GM10266 (cell line): ENCODE results near the gene DPEP1.
"Not testable (repeated sequence)": the region's sequence is repeated elsewhere in the genome, so short reads cannot be mapped to it uniquely, and the experiment has no call there.

Source experiments
- DNase-seq: peaks from one replicate; pipeline ENCODE4 v3.0.0; 2012; ENCODE audit errors: extremely low spot score
- CTCF ChIP-seq: IDR thresholded peaks from 2 replicates; pipeline ENCODE4 v1.5.1; 2012; ENCODE audit warnings: mild to moderate bottlenecking, low read depth; ENCODE audit not compliant: control insufficient read depth, insufficient read depth; ENCODE audit errors: missing control alignments

Gene DPEP1

DNA sequence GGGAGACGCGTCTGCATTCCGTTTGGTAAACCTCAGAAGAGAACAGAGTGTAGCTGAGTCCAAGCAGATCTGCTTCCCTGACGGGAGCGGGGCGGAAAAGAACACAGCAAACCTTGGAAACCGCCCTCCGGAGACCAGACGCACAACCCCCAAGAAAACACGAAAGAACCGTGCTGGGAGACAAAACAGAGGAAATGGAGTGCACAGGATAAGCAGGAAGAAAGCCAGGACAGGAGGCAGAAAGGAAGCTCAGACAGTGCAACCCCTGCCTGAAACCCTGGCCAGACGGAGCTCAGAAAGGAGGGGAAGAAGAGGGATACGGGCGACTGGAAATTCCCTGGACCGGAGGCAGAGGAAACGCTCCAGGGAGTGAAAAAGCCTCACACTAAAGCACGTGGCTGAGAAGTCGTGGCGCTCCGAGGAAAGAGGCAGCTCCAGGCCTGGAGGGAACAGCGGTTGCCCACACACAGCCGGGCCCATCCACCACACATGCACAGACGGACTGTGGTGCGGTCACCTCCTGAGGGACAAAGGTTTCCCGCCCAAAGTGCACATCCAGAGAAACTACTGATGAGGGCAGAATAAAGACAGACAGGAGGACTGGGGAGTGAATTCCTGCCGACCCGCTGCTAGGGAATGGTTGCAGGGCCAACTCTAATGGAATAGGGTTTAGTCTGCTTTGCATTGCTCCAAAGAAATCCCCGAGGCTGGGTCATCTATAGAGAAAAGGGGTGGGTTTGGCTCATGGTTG is 10.2 kb downstream of the DPEP1 start:
- no peak for TF ChIP-seq CTCF
- DNase-seq, result no peak

GRCh38 chr16:89624777-89625761 is 11.6 kb downstream of the DPEP1 start:
- DNase-seq, result no peak
- no peak for TF ChIP-seq CTCF

DNA sequence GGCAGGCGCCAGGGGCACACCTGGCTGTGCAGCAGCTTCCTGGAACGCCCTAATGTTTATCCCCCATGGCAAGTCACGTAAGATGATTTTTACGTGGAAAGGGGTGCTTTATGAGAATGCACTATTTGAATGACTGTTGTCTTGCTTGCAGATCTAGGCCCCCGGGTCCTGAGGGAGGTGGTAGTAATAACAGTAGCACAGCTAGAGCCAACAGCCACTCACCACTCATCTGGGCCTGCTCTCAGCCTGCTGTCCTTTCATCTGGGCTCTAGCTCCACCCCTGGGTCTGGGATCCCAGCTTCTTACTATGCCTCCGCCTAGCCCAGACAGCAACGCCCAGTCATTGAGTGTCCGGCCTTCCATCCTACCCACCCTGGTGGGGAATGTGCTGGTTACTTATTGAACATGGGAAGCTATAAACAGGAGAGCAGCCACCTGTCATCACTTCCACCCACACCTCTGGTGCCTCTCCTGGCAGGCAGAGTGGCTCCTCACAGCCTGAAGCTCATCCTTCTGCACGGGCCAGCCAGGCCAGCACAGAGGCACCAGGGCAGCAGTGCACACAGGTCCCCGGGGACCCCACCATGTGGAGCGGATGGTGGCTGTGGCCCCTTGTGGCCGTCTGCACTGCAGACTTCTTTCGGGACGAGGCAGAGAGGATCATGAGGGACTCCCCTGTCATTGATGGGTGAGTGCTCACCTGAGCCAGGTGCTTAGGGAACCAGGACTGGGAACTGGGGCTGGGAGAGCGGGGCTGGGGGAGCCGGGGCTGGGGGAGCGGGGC is 16.6 kb downstream of the DPEP1 start:
- DNase-seq, result no peak
- no peak for TF ChIP-seq CTCF

GRCh38 chr16:89633064-89633631 is 19.7 kb downstream of the DPEP1 start:
- DNase-seq, result no peak

GRCh38 chr16:89634463-89635385 is 21.3 kb downstream of the DPEP1 start:
- not testable (repeated sequence) for DNase-seq

More at GRCh38 chr16:89633064-89633631, 19.7 kb downstream of the DPEP1 start:
- TF ChIP-seq CTCF, result no peak

- TF ChIP-seq CTCF, result no peak
- no peak for DNase-seq
Measured at GRCh38 chr16:89636663-89637062, 23.2 kb downstream of the DPEP1 start.
